ENCODE measurements around the gene GLYATL3. TPM values are rescaled to one million over a fixed set of nuclear protein-coding genes. Genes with fewer than 3 reads are reported as not detected.

The GLYATL3 gene
- not detected for total RNA-seq (2021; ENCODE audit: unreplicated experiment)
- polyA plus RNA-seq (2012; ENCODE audit: insufficient read length), result not detected
- percentile 5 among the genes with signal in this experiment for Bru-seq, nascent RNA
- BruChase-seq, experiment 1, labeled RNA remaining after a 2-hour chase, result not detected
- BruChase-seq, experiment 2, labeled RNA remaining after a 6-hour chase, result percentile 4 among the genes with signal in this experiment
- long read RNA-seq, result 0 reads

- ATAC-seq (no peak), DNase-seq (ENCODE audit: low read depth, low spot score) (no peak)
- ChIA-PET POLR2A (no interaction called here), CTCF (no interaction called here)
- Histone ChIP-seq H3K27me3 (ENCODE audit: control insufficient read depth, insufficient read depth, low read length) (no peaks in the 10 kb centered on the region), H3K27ac (ENCODE audit: low read length) (no peak within 1 kb of the TSS), H3K9me3 (ENCODE audit: control insufficient read depth, insufficient read depth, low read depth, low read length) (no peaks in the 10 kb centered on the region), H3K4me3 (ENCODE audit: low read depth in 2 of 2, low read length in 2 of 2) (no peak within 1 kb of the TSS), H3K36me3 (ENCODE audit: control insufficient read depth, insufficient read depth, low read length) (no peaks in the 10 kb centered on the region), H3K4me1 (ENCODE audit: control insufficient read depth, insufficient read depth, low read length) (no peaks in the 10 kb centered on the region)
- intact Hi-C loops (cut with micrococcal nuclease; ENCODE audit: unreplicated experiment), result no loop called here
- BruUV-seq (replicated peaks), result no TSS peak
- in situ Hi-C loops (cut with HindIII; ENCODE audit: low pct_unique_long_range_greater_than_20kb, low sequenced_read_pairs), result no loop called here
- no peak for TF ChIP-seq CTCF (IDR thresholded peaks at IDR 0.05)
- no peak for TF ChIP-seq POLR2AphosphoS5 (IDR thresholded peaks at IDR 0.05; ENCODE audit: low read depth, low read length)
- TF ChIP-seq SIN3A (IDR thresholded peaks at IDR 0.05; ENCODE audit: borderline replicate concordance, insufficient read depth, low read depth, low read length), result no peak
- no peak for TF ChIP-seq REST (IDR thresholded peaks at IDR 0.05; ENCODE audit: insufficient read depth in 1 of 2, low read depth in 2 of 2, low read length in 1 of 2)
- no peak for TF ChIP-seq TCF7L2 (IDR thresholded peaks at IDR 0.05; ENCODE audit: low read depth, low read length)
Observed at GRCh38 chr6:49499623-49500022, at the start of gene GLYATL3. GLYATL3 (plus strand) TSS chr6:49499923; CDS start chr6:49511991, 12,068 bp downstream.

- no peak for DNase-seq (ENCODE audit: low read depth, low spot score)
- H3K4me1 ChIP-seq (ENCODE audit: control insufficient read depth, insufficient read depth, low read length), result no peaks in the 10 kb centered on the region
- H3K36me3 ChIP-seq (ENCODE audit: control insufficient read depth, insufficient read depth, low read length), result peaks cover 4% of the 10 kb centered on the region
Observed at GRCh38 chr6:49453221-49453620, 46.5 kb upstream of the GLYATL3 start.

More at GRCh38 chr6:49453221-49453620, 46.5 kb upstream of the GLYATL3 start:
- Histone ChIP-seq H3K27me3 (ENCODE audit: control insufficient read depth, insufficient read depth, low read length) (no peaks in the 10 kb centered on the region), H3K27ac (ENCODE audit: low read length) (no peak overlapping the region), H3K4me3 (ENCODE audit: low read depth in 2 of 2, low read length in 2 of 2) (no peak overlapping the region), H3K9me3 (ENCODE audit: control insufficient read depth, insufficient read depth, low read depth, low read length) (no peaks in the 10 kb centered on the region)
- ChIA-PET CTCF (interaction anchor here (0.5 to 0.6 kb wide), 2 partner anchors 170 to 1880 kb away, joined by 3 to 8 read pairs; no protein-coding TSS in a partner anchor), POLR2A (interaction anchor here (0.7 kb wide), 1 partner anchor 9 kb away, joined by 3 read pairs; no protein-coding TSS in a partner anchor)
- TF ChIP-seq POLR2AphosphoS5 (IDR thresholded peaks at IDR 0.05; ENCODE audit: low read depth, low read length), result no peak
- peak; percentile 57 for TF ChIP-seq CTCF (IDR thresholded peaks at IDR 0.05)
- no peak for TF ChIP-seq REST (IDR thresholded peaks at IDR 0.05; ENCODE audit: insufficient read depth in 1 of 2, low read depth in 2 of 2, low read length in 1 of 2)
- no peak for ATAC-seq
- BruUV-seq (replicated peaks), result no TSS peak
- intact Hi-C loops (cut with micrococcal nuclease; ENCODE audit: unreplicated experiment) (loop anchor here (5.0 kb wide), 1 partner anchor 394 kb away; no protein-coding TSS in a partner anchor), in situ Hi-C loops (cut with HindIII; ENCODE audit: low pct_unique_long_range_greater_than_20kb, low sequenced_read_pairs) (no loop called here)

Measured in Panc1 (cell line).